Measurements from ENCODE around the gene NOC2L. TPM values are rescaled to one million over a fixed set of nuclear protein-coding genes. Genes with fewer than 3 reads are reported as not detected.
"Not testable (repeated sequence)": the region's sequence is repeated elsewhere in the genome, so short reads cannot be mapped to it uniquely, and the experiment has no call there.

NOC2L gene
- total RNA-seq, 1 donor from 2014 or later, result 73.9 TPM

DNA sequence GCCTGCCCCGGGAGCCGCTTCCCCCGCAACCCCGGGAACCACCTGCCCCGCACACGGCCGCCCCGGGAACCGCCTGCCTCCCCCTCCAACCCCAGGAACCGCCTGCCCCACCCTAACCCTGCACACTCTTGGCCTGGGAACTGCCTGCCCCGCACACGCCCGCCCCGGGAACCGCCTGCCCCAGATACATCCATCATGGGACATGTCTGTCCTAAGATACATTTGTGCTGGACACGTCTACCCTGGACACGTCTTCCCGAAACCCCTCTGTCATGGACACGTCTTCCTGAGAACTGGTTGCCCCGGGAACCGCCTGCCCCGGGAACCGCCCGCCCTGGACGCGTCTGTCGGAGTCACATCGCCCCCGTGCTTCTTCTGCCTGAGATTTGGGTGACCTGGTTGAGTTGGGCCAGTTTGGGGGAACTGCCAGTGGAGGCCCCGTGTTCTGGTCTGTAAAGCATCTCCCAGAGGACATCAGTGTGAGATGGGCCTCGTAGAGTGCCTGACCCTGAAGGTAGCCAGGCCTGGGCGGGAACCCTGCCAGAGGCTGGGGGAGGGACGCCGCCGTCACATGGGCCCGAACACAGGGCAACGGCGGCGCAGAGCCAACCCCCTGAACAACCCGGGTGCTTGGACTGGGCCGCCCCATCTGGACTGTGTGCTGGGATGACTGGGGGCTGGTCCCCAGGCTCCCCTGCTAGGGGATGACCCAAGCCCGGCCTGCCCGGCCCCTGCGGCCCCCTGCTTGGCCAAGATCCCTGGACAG lies 19.2 kb upstream of the NOC2L start:
- TF ChIP-seq, protein P1, sequence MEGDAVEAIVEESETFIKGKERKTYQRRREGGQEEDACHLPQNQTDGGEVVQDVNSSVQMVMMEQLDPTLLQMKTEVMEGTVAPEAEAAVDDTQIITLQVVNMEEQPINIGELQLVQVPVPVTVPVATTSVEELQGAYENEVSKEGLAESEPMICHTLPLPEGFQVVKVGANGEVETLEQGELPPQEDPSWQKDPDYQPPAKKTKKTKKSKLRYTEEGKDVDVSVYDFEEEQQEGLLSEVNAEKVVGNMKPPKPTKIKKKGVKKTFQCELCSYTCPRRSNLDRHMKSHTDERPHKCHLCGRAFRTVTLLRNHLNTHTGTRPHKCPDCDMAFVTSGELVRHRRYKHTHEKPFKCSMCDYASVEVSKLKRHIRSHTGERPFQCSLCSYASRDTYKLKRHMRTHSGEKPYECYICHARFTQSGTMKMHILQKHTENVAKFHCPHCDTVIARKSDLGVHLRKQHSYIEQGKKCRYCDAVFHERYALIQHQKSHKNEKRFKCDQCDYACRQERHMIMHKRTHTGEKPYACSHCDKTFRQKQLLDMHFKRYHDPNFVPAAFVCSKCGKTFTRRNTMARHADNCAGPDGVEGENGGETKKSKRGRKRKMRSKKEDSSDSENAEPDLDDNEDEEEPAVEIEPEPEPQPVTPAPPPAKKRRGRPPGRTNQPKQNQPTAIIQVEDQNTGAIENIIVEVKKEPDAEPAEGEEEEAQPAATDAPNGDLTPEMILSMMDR (conservative IDR thresholded peaks at IDR 0.05; ENCODE audit: low read depth, low read length), result no peak
- no peak overlapping the region for H3K4me3 ChIP-seq (ENCODE audit: low read depth, low read length)
- DNase-seq (ENCODE audit: low read depth), result no peak

DNA sequence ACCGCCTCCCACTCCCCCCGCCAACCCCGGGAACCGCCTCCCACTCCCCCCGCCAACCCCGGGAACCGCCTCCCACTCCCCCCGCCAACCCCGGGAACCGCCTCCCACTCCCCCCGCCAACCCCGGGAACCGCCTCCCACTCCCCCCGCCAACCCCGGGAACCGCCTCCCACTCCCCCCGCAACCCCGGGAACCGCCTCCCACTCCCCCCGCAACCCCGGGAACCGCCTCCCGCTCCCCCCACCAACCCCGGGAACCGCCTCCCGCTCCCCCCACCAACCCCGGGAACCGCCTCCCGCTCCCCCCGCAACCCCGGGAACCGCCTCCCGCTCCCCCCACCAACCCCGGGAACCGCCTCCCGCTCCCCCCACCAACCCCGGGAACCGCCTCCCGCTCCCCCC lies 17.7 kb upstream of the NOC2L start:
- not testable (repeated sequence) for H3K4me3 ChIP-seq (ENCODE audit: low read depth, low read length)

DNA sequence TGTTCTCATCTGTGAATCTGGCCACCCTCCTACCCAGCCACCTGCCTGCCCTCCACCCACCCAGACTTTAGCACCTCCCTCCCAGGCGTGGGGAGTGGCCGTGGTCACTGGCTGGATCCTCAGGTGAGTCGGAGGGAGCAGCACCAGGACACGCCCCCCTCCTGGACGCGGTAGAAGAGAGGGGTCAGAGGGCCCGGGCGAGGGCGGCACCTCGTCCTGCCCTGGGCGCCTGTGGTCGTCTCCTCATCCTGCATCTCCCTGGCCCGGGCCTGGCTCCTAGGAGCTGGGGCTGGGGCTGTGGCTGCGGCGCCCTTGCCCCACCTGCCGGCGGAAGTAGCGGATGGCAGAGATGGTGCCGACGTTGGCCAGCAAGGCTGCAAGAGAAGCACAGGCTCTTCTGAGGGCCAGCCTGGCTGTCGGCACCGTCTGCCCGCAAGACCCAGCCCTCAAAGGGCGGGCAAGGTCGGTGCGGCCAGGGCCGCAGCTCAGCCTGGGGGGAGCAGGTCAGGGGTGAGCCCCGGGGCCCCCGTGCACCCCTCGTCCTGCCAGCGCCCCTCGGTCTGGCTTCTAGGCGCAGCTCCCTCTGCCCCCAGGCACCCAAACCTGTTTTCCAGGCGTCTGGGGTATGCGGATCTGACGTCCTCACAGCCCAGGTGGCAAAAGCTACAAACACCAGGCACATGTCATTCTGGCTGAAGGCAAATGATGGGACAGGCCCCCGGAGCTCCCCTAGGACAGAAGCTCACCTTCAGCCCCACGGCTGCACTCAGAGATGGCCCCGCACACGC lies 17.0 kb upstream of the NOC2L start:
- TF ChIP-seq, protein P1 (conservative IDR thresholded peaks at IDR 0.05; ENCODE audit: low read depth, low read length), result peak; percentile 66
- DNase-seq (ENCODE audit: low read depth), result no peak
- peak overlapping the region; percentile 44 for H3K4me3 ChIP-seq (ENCODE audit: low read depth, low read length)

More for the DNA sequence above, 17.7 kb upstream of the NOC2L start:
- DNase-seq (ENCODE audit: low read depth), result not testable (repeated sequence)

DNA sequence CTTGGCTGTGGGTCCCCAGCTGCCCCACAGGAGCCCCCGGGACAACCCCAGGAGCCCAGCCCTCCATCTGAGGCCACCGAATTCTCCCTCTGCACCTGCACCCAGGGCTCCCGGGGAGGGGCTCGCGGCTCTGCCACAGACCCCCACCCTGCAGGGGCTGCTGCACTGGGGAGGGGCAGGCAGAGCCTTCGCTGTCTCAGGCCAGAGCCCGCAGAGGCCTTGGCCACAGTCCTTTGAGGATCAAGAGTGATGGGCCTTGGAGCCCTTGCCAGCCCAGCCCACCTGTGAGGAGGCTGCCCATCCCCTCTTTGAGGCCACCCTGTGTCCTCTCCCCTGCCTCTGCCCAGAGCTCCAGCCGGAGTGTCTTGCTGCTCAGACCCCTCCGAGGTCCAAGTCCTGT lies 16.3 kb upstream of the NOC2L start:
- no peak overlapping the region for H3K4me3 ChIP-seq (ENCODE audit: low read depth, low read length)

DNA sequence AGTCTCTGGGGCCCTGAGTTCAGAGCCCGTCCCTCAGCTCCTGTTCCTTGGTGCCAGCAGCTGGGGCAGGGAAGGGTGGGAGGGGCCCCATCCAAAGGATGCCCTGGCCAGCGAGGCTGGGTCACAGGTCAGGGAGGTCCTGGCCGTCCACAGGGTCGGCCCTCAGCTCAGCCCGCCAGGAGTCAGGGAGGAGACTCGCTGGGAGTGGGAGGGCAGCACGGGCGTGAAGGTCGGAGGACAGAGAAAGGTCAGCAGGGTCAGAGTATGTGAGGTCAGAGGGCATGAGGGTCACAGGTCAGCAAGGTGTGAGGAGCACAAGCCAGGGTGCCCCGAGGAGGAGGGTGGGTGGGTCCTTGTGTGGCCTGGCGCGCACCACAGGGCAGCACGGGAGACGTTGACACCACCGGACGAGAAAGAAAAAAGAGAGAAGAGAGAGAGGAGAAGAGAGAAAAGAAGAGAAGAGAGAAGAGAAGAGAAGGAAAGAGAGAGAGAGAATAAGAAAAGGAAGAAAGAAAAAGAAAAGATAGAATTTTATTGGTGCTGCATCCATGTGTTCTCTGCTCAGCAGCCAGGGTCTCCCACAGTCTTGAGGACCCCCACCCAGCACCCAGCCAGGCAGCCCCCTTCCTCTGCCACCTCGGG lies 15.8 kb upstream of the NOC2L start:
- H3K4me3 ChIP-seq (ENCODE audit: low read depth, low read length), result no peak overlapping the region
- no peak for DNase-seq (ENCODE audit: low read depth)
- TF ChIP-seq, protein P1 (conservative IDR thresholded peaks at IDR 0.05; ENCODE audit: low read depth, low read length), result no peak

More for the DNA sequence above, 16.3 kb upstream of the NOC2L start:
- TF ChIP-seq, protein P1 (conservative IDR thresholded peaks at IDR 0.05; ENCODE audit: low read depth, low read length), result no peak
- no peak for DNase-seq (ENCODE audit: low read depth)

DNA sequence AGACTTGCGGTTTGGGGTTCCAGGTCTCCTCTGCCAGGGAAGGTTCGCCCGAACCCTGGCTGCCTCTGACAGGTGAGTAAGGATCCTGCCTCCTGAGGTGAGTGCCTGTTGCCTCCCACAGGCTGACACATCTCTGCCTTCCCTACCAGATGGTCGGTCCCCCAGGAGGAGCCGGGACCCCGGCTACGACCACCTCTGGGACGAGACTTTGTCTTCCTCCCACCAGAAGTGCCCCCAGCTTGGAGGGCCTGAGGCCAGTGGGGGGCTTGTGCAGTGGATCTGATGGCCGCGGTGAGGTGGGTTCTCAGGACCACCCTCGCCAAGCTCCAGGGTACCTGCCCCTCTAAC lies 15.2 kb upstream of the NOC2L start:
- TF ChIP-seq, protein P1 (conservative IDR thresholded peaks at IDR 0.05; ENCODE audit: low read depth, low read length), result no peak
- no peak overlapping the region for H3K4me3 ChIP-seq (ENCODE audit: low read depth, low read length)
- no peak for DNase-seq (ENCODE audit: low read depth)

All from epithelial cell of proximal tubule (primary cell).